ENCODE results near the gene SLC35F3.

Gene SLC35F3

GRCh38 chr1:234368320-234369032, 464.0 kb downstream of the SLC35F3 start:
- H3K4me3 ChIP-seq (ENCODE audit: low read depth in 1 of 2, low read length in 1 of 2) = no peak overlapping the region
- H3K36me3 ChIP-seq = no peaks in the 10 kb centered on the region
- H3K27ac ChIP-seq = no peak overlapping the region
- no peak for TF ChIP-seq CTCF (IDR thresholded peaks at IDR 0.05)
- peaks cover 4 to 7% of the 10 kb centered on the region in 2 experiments for H3K4me1 ChIP-seq (ENCODE audit: control insufficient read depth in 1 of 2, insufficient read depth in 1 of 2, low read depth in 1 of 2, low read length in 1 of 2)
- H3K9me3 ChIP-seq = no peaks in the 10 kb centered on the region
- peaks cover 19% of the 10 kb centered on the region for H3K27me3 ChIP-seq

GRCh38 chr1:234369033-234369430, 464.6 kb downstream of the SLC35F3 start:
- H3K36me3 ChIP-seq = no peaks in the 10 kb centered on the region
- TF ChIP-seq CTCF (IDR thresholded peaks at IDR 0.05) = no peak
- peaks cover 19% of the 10 kb centered on the region for H3K27me3 ChIP-seq
- no peak overlapping the region for H3K4me3 ChIP-seq (ENCODE audit: low read depth in 1 of 2, low read length in 1 of 2)
- H3K9me3 ChIP-seq = no peaks in the 10 kb centered on the region
- H3K27ac ChIP-seq = no peak overlapping the region
- peaks cover 7 to 11% of the 10 kb centered on the region in 2 experiments for H3K4me1 ChIP-seq (ENCODE audit: control insufficient read depth in 1 of 2, insufficient read depth in 1 of 2, low read depth in 1 of 2, low read length in 1 of 2)

GRCh38 chr1:234369784-234370183, 465.3 kb downstream of the SLC35F3 start:
- H3K4me1 ChIP-seq (ENCODE audit: control insufficient read depth in 1 of 2, insufficient read depth in 1 of 2, low read depth in 1 of 2, low read length in 1 of 2) = peaks cover 12 to 15% of the 10 kb centered on the region in 2 experiments
- H3K27me3 ChIP-seq = peaks cover 19% of the 10 kb centered on the region
- no peaks in the 10 kb centered on the region for H3K9me3 ChIP-seq
- H3K27ac ChIP-seq = no peak overlapping the region
- H3K36me3 ChIP-seq = no peaks in the 10 kb centered on the region
- TF ChIP-seq CTCF (IDR thresholded peaks at IDR 0.05) = no peak
- no peak overlapping the region for H3K4me3 ChIP-seq (ENCODE audit: low read depth in 1 of 2, low read length in 1 of 2)

GRCh38 chr1:234371414-234371813, 466.9 kb downstream of the SLC35F3 start:
- Histone ChIP-seq H3K4me3 (ENCODE audit: low read depth in 1 of 2, low read length in 1 of 2) (no peak overlapping the region), H3K9me3 (no peaks in the 10 kb centered on the region), H3K36me3 (peaks cover 12% of the 10 kb centered on the region), H3K4me1 (ENCODE audit: control insufficient read depth in 1 of 2, insufficient read depth in 1 of 2, low read depth in 1 of 2, low read length in 1 of 2) (peaks cover 12 to 15% of the 10 kb centered on the region in 2 experiments), H3K27me3 (peaks cover 19% of the 10 kb centered on the region), H3K27ac (no peak overlapping the region)
- no peak for TF ChIP-seq CTCF (IDR thresholded peaks at IDR 0.05)

GRCh38 chr1:234372011-234372757, 467.7 kb downstream of the SLC35F3 start:
- Histone ChIP-seq H3K36me3 (peaks cover 17% of the 10 kb centered on the region), H3K27me3 (peaks cover 19% of the 10 kb centered on the region), H3K9me3 (no peaks in the 10 kb centered on the region), H3K4me3 (ENCODE audit: low read depth in 1 of 2, low read length in 1 of 2) (peak overlapping the region; percentile 76 to 93), H3K27ac (peak overlapping the region; percentile 95), H3K4me1 (ENCODE audit: control insufficient read depth in 1 of 2, insufficient read depth in 1 of 2, low read depth in 1 of 2, low read length in 1 of 2) (peaks cover 12 to 15% of the 10 kb centered on the region in 2 experiments)
- TF ChIP-seq CTCF (IDR thresholded peaks at IDR 0.05) = no peak
